HCT116 (cell line): ENCODE measurements around the gene HEMGN. TPM values are rescaled to one million over a fixed set of nuclear protein-coding genes. Genes with fewer than 3 reads are reported as not detected.
"Not testable (repeated sequence)": the region's sequence is repeated elsewhere in the genome, so short reads cannot be mapped to it uniquely, and the experiment has no call there.

Experiments used
- ATAC-seq: fragments of 200-7000 bp; cut with Tn5 transposase; 2 replicates; pipeline ENCODE4 v1.9.1; 2020; ENCODE audit warnings: mild to moderate bottlenecking, moderate library complexity
- BruUV-seq: library from RNA; stranded (reverse); fragments of 400-500 nt; replicated peaks from 2 replicates; lab custom pipeline; 2021; lab: Mats Ljungman, UMichigan
- CTCF ChIA-PET: fragments of 300-600 bp; sonication (Branson Sonifier 250); formaldehyde crosslinking; loops from one replicate; lab custom pipeline; 2021; ENCODE audit warnings: antibody characterized with exemption; lab: Charles Lee
- POLR2A ChIA-PET: fragments of 300-600, 350-600 bp; sonication (Branson Sonifier 250); formaldehyde crosslinking; loops from one replicate; lab custom pipeline; 2021; ENCODE audit warnings: antibody characterized with exemption; lab: Charles Lee
- RAD21 ChIA-PET, 2 experiments: fragments of 300-600 bp; sonication (Branson Sonifier 250); formaldehyde crosslinking; loops; one replicate each; lab custom pipeline; 2023; ENCODE audit warnings: low total read pairs in 2 of 2; ENCODE audit not compliant: uncharacterized antibody in 2 of 2, unreplicated experiment in 2 of 2, low non-redundant PET in 1 of 2; lab: Charles Lee
- DNase-seq: peaks from one replicate; pipeline ENCODE4 v3.0.0-alpha.2; 2010; ENCODE audit warnings: low read depth, low spot score
- H2AFZ ChIP-seq: fragments of 200-600 bp; shearing (Covaris generic), sonication (generic); 2 replicates; pipeline ENCODE4 v1.6.1; 2017; ENCODE audit warnings: low read depth, mixed run types, mixed read lengths, antibody characterized with exemption, low read length; ENCODE audit not compliant: poor library complexity, severe bottlenecking
- H3K27ac ChIP-seq: 2 replicates; pipeline ENCODE4 v1.5.1; 2012; ENCODE audit warnings: low read depth, low read length
- H3K27me3 ChIP-seq: fragments of 200-600 bp; sonication (generic); 2 replicates; pipeline ENCODE4 v1.6.1; 2016; ENCODE audit warnings: mixed run types, low read length, mixed read lengths; ENCODE audit not compliant: insufficient read depth
- H3K36me3 ChIP-seq, 2 experiments: fragments of 200-500 bp in 1 of 2; fragments of 200-600 bp in 1 of 2; sonication (Bioruptor generic) in 1 of 2; sonication (generic) in 1 of 2; 2 replicates each; pipeline versions ENCODE4 v1.5.1 to v1.6.1; 2014 to 2016; ENCODE audit warnings: low read length in 2 of 2, inconsistent platforms in 1 of 2, mixed read lengths in 1 of 2, mixed run types in 1 of 2; ENCODE audit not compliant: insufficient read depth in 2 of 2, control insufficient read depth in 1 of 2
- H3K4me1 ChIP-seq, 2 experiments: fragments of 200-600 bp in 1 of 2; sonication (generic) in 1 of 2; 2 replicates each; pipeline versions ENCODE4 v1.5.1 to v1.6.1; 2012 to 2017; ENCODE audit warnings: low read length in 2 of 2, inconsistent platforms in 1 of 2, mild to moderate bottlenecking in 1 of 2, mixed read lengths in 1 of 2, mixed run types in 1 of 2, moderate library complexity in 1 of 2; ENCODE audit not compliant: insufficient read depth in 2 of 2, control insufficient read depth in 1 of 2
- H3K4me2 ChIP-seq: fragments of 200-600 bp; sonication (generic); 2 replicates; pipeline ENCODE4 v1.6.1; 2017; ENCODE audit warnings: mixed run types, low read length, mixed read lengths
- H3K4me3 ChIP-seq, 2 experiments: fragments of 200-600 bp in 1 of 2; sonication (generic) in 1 of 2; replicated peaks in 1 of 2; 2 replicates each; pipeline ENCODE4 v1.5.1; 2011 to 2016; ENCODE audit warnings: low read length in 2 of 2, control low read depth in 1 of 2, low read depth in 1 of 2, mild to moderate bottlenecking in 1 of 2, mixed read lengths in 1 of 2, mixed run types in 1 of 2
- H3K79me2 ChIP-seq: fragments of 200-600 bp; sonication (generic); 2 replicates; pipeline ENCODE4 v1.6.1; 2017; ENCODE audit warnings: mild to moderate bottlenecking, mixed run types, low read length, moderate library complexity, mixed read lengths; ENCODE audit not compliant: insufficient read depth
- H3K9ac ChIP-seq: fragments of 200-600 bp; sonication (generic); 2 replicates; pipeline ENCODE4 v1.6.1; 2016; ENCODE audit warnings: low read length, mixed read lengths
- H3K9me2 ChIP-seq: fragments of 200-600 bp; sonication (generic), shearing (Covaris generic); 2 replicates; pipeline ENCODE4 v1.6.1; 2017; ENCODE audit warnings: mixed run types, mild to moderate bottlenecking, moderate library complexity; ENCODE audit not compliant: insufficient read depth
- H3K9me3 ChIP-seq, 2 experiments: fragments of 200-500 bp in 1 of 2; fragments of 200-600 bp in 1 of 2; sonication (Bioruptor generic) in 1 of 2; sonication (generic) in 1 of 2; 2 replicates each; pipeline ENCODE4 v1.6.1; 2014 to 2017; ENCODE audit warnings: low read length in 2 of 2, mixed read lengths in 2 of 2, inconsistent platforms in 1 of 2, low read depth in 1 of 2, mild to moderate bottlenecking in 1 of 2, mixed run types in 1 of 2, moderate library complexity in 1 of 2; ENCODE audit not compliant: control insufficient read depth in 1 of 2, insufficient read depth in 1 of 2
- H4K20me1 ChIP-seq: fragments of 200-600 bp; sonication (generic), shearing (Covaris generic); 2 replicates; pipeline ENCODE4 v1.6.1; 2017; ENCODE audit warnings: mixed run types, mild to moderate bottlenecking, moderate library complexity; ENCODE audit not compliant: insufficient read depth
- CBX3 ChIP-seq: IDR thresholded peaks from 2 replicates; pipeline ENCODE4 v1.6.1; 2012; ENCODE audit warnings: low read depth
- CEBPB ChIP-seq: IDR thresholded peaks from 2 replicates; pipeline ENCODE4 v1.6.1; 2012; ENCODE audit warnings: low read depth
- CTCF ChIP-seq, 3 experiments: fragments of 200-600 bp in 1 of 3; sonication (generic) in 1 of 3; IDR thresholded peaks in 2 of 3; conservative IDR thresholded peaks in 1 of 3; 2 replicates each; pipeline ENCODE4 v1.5.1; 2012 to 2017; ENCODE audit warnings: low read depth in 2 of 3, low read length in 2 of 3, antibody characterized with exemption in 1 of 3, borderline replicate concordance in 1 of 3, control low read depth in 1 of 3, mild to moderate bottlenecking in 1 of 3, mixed read lengths in 1 of 3, mixed run types in 1 of 3, moderate library complexity in 1 of 3; ENCODE audit not compliant: insufficient read depth in 1 of 3
- EGR1 ChIP-seq: IDR thresholded peaks from 2 replicates; pipeline ENCODE4 v1.6.1; 2012; ENCODE audit warnings: low read depth
- ELF1 ChIP-seq: IDR thresholded peaks from 2 replicates; pipeline ENCODE4 v1.6.1; 2012; ENCODE audit warnings: low read depth, borderline replicate concordance
- EZH2 ChIP-seq: fragments of 200-600 bp; sonication (generic); IDR thresholded peaks from 2 replicates; pipeline ENCODE4 v1.6.1; 2017; ENCODE audit warnings: antibody characterized with exemption, mixed run types
- EZH2phosphoT487 ChIP-seq: fragments of 200-600 bp; IDR thresholded peaks from 2 replicates; pipeline ENCODE4 v1.6.1; 2018; ENCODE audit warnings: antibody characterized with exemption, borderline replicate concordance
- JUND ChIP-seq: IDR thresholded peaks from 2 replicates; pipeline ENCODE4 v1.6.1; 2012
- POLR2AphosphoS5 ChIP-seq: IDR thresholded peaks from 2 replicates; pipeline ENCODE4 v1.6.1; 2011; ENCODE audit warnings: mild to moderate bottlenecking, low read depth, low read length, moderate library complexity
- RAD21 ChIP-seq: IDR thresholded peaks from 2 replicates; pipeline ENCODE4 v1.6.1; 2012; ENCODE audit warnings: low read depth, mild to moderate bottlenecking
- REST ChIP-seq: IDR thresholded peaks from 2 replicates; pipeline ENCODE4 v1.6.1; 2012; ENCODE audit warnings: low read depth
- SIN3A ChIP-seq: IDR thresholded peaks from 2 replicates; pipeline ENCODE4 v1.6.1; 2012; ENCODE audit warnings: low read depth
- SRF ChIP-seq: IDR thresholded peaks from 2 replicates; pipeline ENCODE4 v1.6.1; 2012; ENCODE audit warnings: low read depth
- TCF7L2 ChIP-seq: IDR thresholded peaks from 2 replicates; pipeline ENCODE4 v1.7.0; 2011; ENCODE audit warnings: borderline replicate concordance, inconsistent platforms; ENCODE audit not compliant: insufficient read depth, insufficient read length; ENCODE audit errors: extremely low read depth
- ZFX ChIP-seq: fragments of 450-650 bp; IDR thresholded peaks from 2 replicates; pipeline ENCODE4 v1.6.1; 2017
- ZNF274 ChIP-seq: fragments of 200-500 bp; sonication (Bioruptor generic); IDR thresholded peaks from 2 replicates; pipeline ENCODE4 v1.6.1; 2014; ENCODE audit warnings: mild to moderate bottlenecking, low read depth, low read length, inconsistent platforms
- intact Hi-C: fragments of 100-400 bp; cut with micrococcal nuclease; formaldehyde crosslinking; loops from 2 replicates; pipeline ENCODE4 v1.10.0; 2022
- total RNA-seq: library from RNA; stranded (reverse); gene quantifications from one replicate; pipeline ENCODE4 v1.2.1, GENCODE V29; 2021; ENCODE audit not compliant: unreplicated experiment
- TF ChIP-seq, protein P1 (sequence below): IDR thresholded peaks from 2 replicates; pipeline ENCODE4 v1.6.1; 2012
- TF ChIP-seq, protein P2 (sequence below): IDR thresholded peaks from 2 replicates; pipeline ENCODE4 v1.6.1; 2012

The HEMGN gene
- total RNA-seq, 1 experiment from 2014 or later = not detected

- RAD21 ChIA-PET = no interaction called here
- POLR2A ChIA-PET = no interaction called here
- H3K27ac ChIP-seq = no peak overlapping the region
- CTCF ChIA-PET = interaction anchor here (0.9 to 1.6 kb wide), 3 partner anchors 9 to 33 kb away, joined by 3 to 7 read pairs (median 4); partner anchors contain the start of gene TRMO
- no TSS peak for BruUV-seq
- no peak overlapping the region for H3K4me2 ChIP-seq
- DNase-seq = peak; percentile 59
- intact Hi-C loops = loop anchor here (1.0 kb wide), 2 partner anchors 31 to 244 kb away; no protein-coding TSS in a partner anchor
- ATAC-seq = peak; percentile 99
- H4K20me1 ChIP-seq = no peaks in the 10 kb centered on the region
- H3K4me1 ChIP-seq = peaks cover 0 to 5% of the 10 kb centered on the region in 2 experiments; a peak in 1 of 4 replicates
- peak overlapping the region; percentile 40 for H2AFZ ChIP-seq
- H3K9ac ChIP-seq = no peak overlapping the region
- no peaks in the 10 kb centered on the region for H3K9me2 ChIP-seq
- H3K36me3 ChIP-seq = no peaks in the 10 kb centered on the region
- no peak for TF ChIP-seq ZNF274
- no peak for TF ChIP-seq REST
- no peak for TF ChIP-seq CEBPB
- peak; percentile 64 for TF ChIP-seq RAD21
- TF ChIP-seq, protein P1, sequence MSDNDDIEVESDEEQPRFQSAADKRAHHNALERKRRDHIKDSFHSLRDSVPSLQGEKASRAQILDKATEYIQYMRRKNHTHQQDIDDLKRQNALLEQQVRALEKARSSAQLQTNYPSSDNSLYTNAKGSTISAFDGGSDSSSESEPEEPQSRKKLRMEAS = peak; percentile 11; the same call in 1 of the 2 replicates
- no peak for TF ChIP-seq CBX3
- TF ChIP-seq EZH2phosphoT487 = no peak
- TF ChIP-seq ZFX = no peak
- TF ChIP-seq ELF1 = no peak
- no peak for TF ChIP-seq EZH2
- TF ChIP-seq SIN3A = no peak
- TF ChIP-seq JUND = no peak
- TF ChIP-seq, protein P2, sequence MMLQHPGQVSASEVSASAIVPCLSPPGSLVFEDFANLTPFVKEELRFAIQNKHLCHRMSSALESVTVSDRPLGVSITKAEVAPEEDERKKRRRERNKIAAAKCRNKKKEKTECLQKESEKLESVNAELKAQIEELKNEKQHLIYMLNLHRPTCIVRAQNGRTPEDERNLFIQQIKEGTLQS = no peak
- no peak for TF ChIP-seq POLR2AphosphoS5
- no peak; the same call in 1 of the 2 replicates for TF ChIP-seq SRF
- no peak for TF ChIP-seq EGR1
- no peak for TF ChIP-seq TCF7L2
- peak; percentile 74 to 86 (median 78) for TF ChIP-seq CTCF (IDR thresholded peaks at IDR 0.05 in 2 of 3, conservative IDR thresholded peaks at IDR 0.05 in 1 of 3; ENCODE audit: borderline replicate concordance in 1 of 3, insufficient read depth in 1 of 3, low read depth in 2 of 3, low read length in 2 of 3)
- TF ChIP-seq, all 23 proteins: peak for 3
- Histone ChIP-seq H3K79me2 (no peaks in the 10 kb centered on the region), H3K9me3 (no peaks in the 10 kb centered on the region), H3K4me3 (no peak overlapping the region), H3K27me3 (no peaks in the 10 kb centered on the region)
Measured at GRCh38 chr9:97954550-97954989, 16.6 kb upstream of the HEMGN start.

DNA sequence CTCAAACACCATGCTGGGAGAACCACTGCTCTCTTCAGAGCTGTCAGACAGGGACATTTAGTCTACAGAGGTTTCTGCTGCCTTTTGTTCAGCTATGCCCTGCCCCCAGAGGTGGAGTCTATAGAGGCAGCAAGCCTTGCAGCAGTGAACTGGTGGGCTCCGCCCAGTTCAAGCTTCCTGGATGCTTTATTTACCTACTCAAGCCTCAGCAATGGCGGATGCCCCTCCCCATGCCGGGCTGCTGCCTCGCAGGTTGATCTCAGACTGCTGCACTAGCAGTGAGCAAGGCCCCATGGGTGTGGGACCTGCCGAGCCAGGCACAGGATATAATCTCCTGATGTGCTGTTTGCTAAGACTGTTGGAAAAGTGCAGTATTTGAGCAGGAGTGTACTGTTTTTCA is 12.9 kb upstream of the HEMGN start:
- intact Hi-C loops, H3K36me3 ChIP-seq, H3K27me3 ChIP-seq, CTCF ChIA-PET, RAD21 ChIA-PET, DNase-seq, H3K79me2 ChIP-seq, H3K27ac ChIP-seq, H3K9me3 ChIP-seq, H3K9me2 ChIP-seq, H4K20me1 ChIP-seq, H3K4me3 ChIP-seq, H2AFZ ChIP-seq, H3K9ac ChIP-seq, BruUV-seq, H3K4me1 ChIP-seq: not testable (repeated sequence)
- peak overlapping the region; percentile 12; the same call in 1 of the 2 replicates for H3K4me2 ChIP-seq
- POLR2A ChIA-PET = interaction anchor here (0.6 to 1.0 kb wide), 3 partner anchors 8 to 108 kb away, joined by 3 to 5 read pairs (median 3); partner anchors contain the start of gene TRMO
- ATAC-seq = peak; percentile 71
